HG02885 (cell line): ENCODE results near the gene NOCT.
A peak's percentile ranks its signal among the peaks of the same experiment; 100 is the strongest.
"Not testable (repeated sequence)": the region's sequence is repeated elsewhere in the genome, so short reads cannot be mapped to it uniquely, and the experiment has no call there.

Experiments
- ATAC-seq: cut with Tn5 transposase; IDR thresholded peaks from one replicate; pipeline ENCODE4 v1.9.1; 2021; ENCODE audit warnings: mild to moderate bottlenecking; ENCODE audit not compliant: unreplicated experiment, poor library complexity

NOCT gene

GRCh38 chr4:139008278-139008677 is 7.3 kb upstream of the NOCT start:
- not testable (repeated sequence) for ATAC-seq

DNA sequence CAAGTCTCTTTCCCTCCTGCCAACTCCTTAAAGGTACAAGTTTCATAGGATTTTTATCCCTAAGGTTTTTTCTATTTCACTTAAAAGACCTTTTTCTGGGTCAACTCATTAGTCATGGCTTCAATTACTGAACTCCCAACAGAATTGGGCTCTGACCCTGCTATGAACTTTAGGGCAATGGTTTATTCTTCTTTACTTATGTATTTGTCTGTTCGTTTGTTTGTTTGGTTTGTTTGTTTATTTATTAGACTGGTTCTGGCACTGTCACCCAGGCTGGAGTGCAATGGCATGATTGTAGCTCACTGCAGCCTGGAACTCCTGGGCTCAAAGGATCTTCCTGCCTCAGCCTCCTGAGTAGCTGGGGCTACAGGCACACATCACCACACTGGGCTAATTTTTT is 5.9 kb upstream of the NOCT start:
- ATAC-seq: no peak

DNA sequence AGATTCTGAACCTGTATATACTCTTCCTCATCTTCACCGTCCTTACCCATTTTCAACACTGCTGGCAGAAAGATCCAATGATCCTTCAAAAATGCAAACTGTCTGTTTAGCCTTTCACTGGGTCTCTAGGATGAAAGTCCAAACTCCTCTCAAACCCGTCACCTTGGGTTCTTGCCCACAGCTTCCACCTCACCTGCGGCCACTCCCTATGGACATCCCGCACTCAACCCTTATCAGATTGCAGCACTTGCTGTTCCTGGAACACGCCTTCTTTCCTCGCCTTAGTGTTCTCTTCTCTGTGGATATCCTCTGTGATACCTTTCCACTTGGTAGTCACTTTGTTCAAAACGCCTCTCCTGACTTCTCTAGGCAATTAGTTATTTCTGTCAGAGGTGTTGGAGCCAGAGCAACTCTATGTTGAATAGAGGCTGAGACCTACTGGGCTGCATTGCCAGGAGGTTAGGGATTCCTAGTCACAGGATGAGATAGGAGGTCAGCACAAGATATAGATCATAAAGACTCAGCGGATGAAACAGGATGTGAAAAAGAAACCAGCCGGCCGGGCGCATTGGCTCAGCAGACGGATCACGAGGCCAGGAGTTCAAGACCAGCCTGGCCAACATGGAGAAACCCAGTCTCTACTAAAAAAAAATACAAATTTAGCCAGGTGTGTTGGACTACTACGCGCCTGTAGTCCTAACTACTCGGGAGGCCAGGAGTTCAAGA is 4.2 kb upstream of the NOCT start:
- ATAC-seq: no peak

- ATAC-seq: peak; percentile 6
Observed at GRCh38 chr4:139014371-139015268, 961 bp upstream of the NOCT start.

DNA sequence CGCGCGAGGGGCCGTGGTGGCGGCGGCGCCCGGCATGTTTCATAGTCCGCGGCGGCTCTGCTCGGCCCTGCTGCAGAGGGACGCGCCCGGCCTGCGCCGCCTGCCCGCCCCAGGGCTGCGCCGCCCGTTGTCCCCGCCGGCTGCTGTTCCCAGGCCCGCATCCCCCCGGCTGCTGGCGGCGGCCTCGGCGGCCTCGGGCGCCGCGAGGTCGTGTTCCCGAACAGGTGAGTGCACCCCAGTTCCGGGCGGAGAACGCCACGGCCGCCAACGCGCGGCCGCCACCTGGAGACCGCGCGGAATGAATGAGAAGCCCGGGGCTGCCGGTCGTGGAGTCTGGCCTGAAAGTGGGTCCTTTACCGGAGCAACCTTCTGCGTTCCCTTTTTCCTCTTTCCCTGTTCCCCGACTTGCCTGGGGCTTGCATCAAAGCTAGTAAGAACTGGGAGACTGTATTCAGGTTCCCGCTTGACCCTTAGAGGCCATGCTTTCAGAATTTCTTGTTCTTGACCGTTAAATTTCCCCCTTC is 429 bp downstream of the NOCT start:
- peak; percentile 40 for ATAC-seq

GRCh38 chr4:139017861-139018260 is 2.3 kb downstream of the NOCT start:
- no peak for ATAC-seq

- no peak for ATAC-seq
Observed at GRCh38 chr4:139018501-139018900, 2.9 kb downstream of the NOCT start.

- ATAC-seq: no peak
Observed at GRCh38 chr4:139018971-139019758, 3.6 kb downstream of the NOCT start.

DNA sequence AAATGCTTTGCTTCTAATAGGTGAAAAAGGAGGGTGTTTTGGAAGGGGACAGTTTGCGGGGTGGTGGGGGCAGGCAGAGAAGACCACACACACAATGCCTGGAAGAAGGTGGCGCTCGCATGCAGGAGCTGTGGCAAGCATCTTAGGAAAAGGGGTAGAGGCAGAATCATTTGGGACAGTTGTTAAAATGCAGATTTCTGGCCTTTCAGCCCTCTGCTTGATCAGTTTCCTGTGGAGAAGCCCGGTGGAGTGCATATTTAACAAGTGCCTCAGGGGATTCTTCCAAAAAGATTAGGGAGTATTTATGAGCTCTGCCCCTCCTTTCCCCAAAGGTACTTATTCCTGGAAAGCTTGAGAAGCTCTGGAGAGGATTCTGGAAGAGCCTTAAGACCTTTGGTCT is 4.8 kb downstream of the NOCT start:
- ATAC-seq: no peak

- ATAC-seq: not testable (repeated sequence)
Observed at GRCh38 chr4:139021071-139021470, 5.5 kb downstream of the NOCT start.

- no peak for ATAC-seq
Observed at GRCh38 chr4:139022835-139023234, 7.3 kb downstream of the NOCT start.

DNA sequence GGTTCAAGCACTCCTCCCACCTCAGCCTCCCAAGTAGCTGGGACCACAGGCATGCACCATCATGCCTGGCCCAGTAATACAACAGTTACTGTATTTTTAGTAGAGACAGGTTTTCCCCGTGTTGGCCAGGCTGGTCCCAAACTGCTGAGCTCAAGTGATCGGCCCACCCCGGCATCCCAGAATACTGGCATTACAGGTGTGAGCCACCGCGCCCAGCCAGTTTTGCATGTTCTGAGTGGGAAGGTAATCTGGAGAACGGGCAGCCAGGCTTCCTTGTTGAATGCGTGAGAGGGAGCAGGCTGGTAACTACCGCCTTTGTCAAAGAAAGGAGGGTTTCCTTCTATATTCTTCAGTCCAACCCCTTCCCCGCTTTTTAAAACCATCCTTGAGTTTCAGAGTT is 9.1 kb downstream of the NOCT start:
- ATAC-seq: no peak

DNA sequence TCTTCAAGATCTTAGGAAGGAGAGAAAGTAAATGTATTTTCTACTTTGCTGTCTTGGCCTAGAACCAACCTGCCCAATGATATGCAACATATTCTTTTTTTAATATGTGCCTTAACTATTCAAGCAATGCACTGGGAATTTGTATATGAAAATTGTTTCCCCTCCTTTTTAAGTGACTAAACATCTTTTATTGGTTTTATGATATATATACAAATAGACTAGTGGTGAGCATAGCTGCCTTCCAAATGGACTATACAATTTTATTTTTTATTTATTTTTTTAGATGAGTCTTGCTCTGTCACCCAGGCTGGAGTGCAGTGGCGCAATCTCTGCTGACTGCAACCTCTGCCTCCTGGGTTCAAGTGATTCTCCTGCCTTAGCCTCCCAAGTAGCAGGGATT is 10.3 kb downstream of the NOCT start:
- ATAC-seq: no peak

DNA sequence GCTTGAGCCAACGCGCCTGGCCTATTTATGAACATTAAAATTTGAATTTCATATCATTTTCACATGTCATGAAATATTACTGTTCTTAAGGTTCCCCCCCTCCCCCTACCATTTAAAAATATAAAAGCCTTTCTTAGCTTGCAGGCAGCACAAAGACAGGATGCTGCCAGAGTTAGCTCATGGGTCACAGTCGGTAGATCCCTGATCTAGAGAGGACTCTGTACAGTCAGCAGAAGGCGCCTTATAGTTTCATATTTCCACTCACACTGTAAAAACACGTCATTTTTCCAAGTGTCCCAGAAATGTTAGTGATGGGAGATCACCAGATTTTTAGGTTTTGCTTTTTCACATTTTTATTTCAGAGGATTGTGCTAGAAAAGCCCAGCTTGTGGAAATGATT is 12.2 kb downstream of the NOCT start:
- no peak for ATAC-seq

GRCh38 chr4:139028191-139028661 is 12.6 kb downstream of the NOCT start:
- no peak for ATAC-seq

DNA sequence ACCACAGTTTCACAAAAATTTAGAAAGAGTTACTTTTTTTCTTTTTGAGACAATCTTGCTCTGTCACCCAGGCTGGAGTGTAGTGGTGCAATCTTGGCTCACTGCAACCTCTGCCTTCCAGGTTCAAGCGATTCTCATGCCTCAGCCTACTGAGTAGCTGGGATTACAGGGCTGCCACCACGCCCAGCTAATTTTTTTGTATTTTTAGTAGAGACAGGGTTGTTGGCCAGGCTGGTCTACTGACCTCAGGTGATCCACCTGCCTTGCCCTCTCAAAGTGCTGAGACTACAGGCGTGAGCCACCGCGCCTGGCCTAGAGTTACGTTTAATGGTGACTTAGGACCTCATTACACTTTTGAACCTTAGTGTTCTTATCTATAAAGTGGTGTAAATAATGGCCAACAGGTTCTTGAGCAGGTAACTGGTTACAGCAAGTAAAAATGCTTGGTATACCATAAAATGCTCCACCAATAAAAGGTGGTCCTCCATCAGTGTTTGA is 14.3 kb downstream of the NOCT start:
- not testable (repeated sequence) for ATAC-seq

- peak; percentile 83 for ATAC-seq
Observed at GRCh38 chr4:139030614-139031235, 15.1 kb downstream of the NOCT start.

DNA sequence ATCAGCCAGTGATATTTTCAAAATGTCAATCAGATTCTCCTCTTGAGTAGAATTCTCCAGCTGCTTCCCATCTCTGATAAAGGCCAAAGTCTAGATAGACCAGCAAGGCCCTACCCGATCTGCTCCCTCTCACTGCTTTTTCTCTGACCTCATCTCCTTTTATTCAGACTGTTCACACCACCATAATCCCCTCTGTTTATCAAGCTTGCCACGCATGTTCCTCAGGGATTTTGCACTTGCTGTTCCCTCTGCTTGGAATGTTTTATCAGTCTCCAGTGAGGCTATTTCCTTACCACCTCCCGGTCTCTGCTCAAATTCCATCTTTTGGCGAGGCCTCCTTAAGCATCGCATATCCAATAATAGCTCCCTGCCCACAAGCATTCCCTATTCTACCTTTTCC is 20.1 kb downstream of the NOCT start:
- ATAC-seq: no peak

- ATAC-seq: no peak
Observed at GRCh38 chr4:139036885-139037284, 21.3 kb downstream of the NOCT start.
